Stimulated activated CD4-positive, alpha-beta T cell treated with anti-CD3 and anti-CD28 coated beads, Interleukin-12 subunit alpha, Interleukin-12 subunit beta, amount 100 ng/mL, for 24 hours (primary cell): ENCODE measurements around the gene ATP6V0A1.
A peak's percentile ranks its signal among the peaks of the same experiment; 100 is the strongest.
"Not testable (repeated sequence)": the region's sequence is repeated elsewhere in the genome, so short reads cannot be mapped to it uniquely, and the experiment has no call there.

Experiments
- DNase-seq, 2 experiments: peaks; one replicate each; pipeline ENCODE4 v3.0.0-alpha.2; 2020; ENCODE audit warnings: low read depth in 2 of 2

Gene ATP6V0A1

GRCh38 chr17:42458497-42459255, at the start of gene ATP6V0A1:
Gene ATP6V0A1 (plus strand): TSS chr17:42458878. CDS start chr17:42460895, 2,017 bp downstream.
- DNase-seq = peak; percentile 79 to 92

GRCh38 chr17:42409523-42410318, 49.0 kb upstream of the ATP6V0A1 start:
- no peak for DNase-seq

GRCh38 chr17:42410319-42410685, 48.4 kb upstream of the ATP6V0A1 start:
- no peak for DNase-seq

- no peak for DNase-seq
Observed at GRCh38 chr17:42411361-42411760, 47.3 kb upstream of the ATP6V0A1 start.

GRCh38 chr17:42411905-42412679, 46.6 kb upstream of the ATP6V0A1 start:
- no peak for DNase-seq

GRCh38 chr17:42413464-42414040, 45.1 kb upstream of the ATP6V0A1 start:
- DNase-seq = no peak

- peak; percentile 24 to 50 for DNase-seq
Observed at GRCh38 chr17:42414704-42415409, 43.8 kb upstream of the ATP6V0A1 start.

- DNase-seq = not testable (repeated sequence)
Observed at GRCh38 chr17:42417981-42418380, 40.7 kb upstream of the ATP6V0A1 start.

- DNase-seq = no peak
Observed at GRCh38 chr17:42421136-42421506, 37.6 kb upstream of the ATP6V0A1 start.

GRCh38 chr17:42421507-42422338, 37.0 kb upstream of the ATP6V0A1 start:
- DNase-seq = no peak

GRCh38 chr17:42422412-42422957, 36.2 kb upstream of the ATP6V0A1 start:
- peak in 1 of 2 experiments; percentile 21 for DNase-seq

- peak in 1 of 2 experiments; percentile 23 for DNase-seq
Observed at GRCh38 chr17:42422958-42423712, 35.5 kb upstream of the ATP6V0A1 start, which contains the start of gene CAVIN1. Gene CAVIN1 (minus strand): TSS chr17:42423256. CDS start chr17:42423097, 159 bp downstream.

- no peak for DNase-seq
Observed at GRCh38 chr17:42423766-42424165, 34.9 kb upstream of the ATP6V0A1 start.

- DNase-seq = no peak
Observed at GRCh38 chr17:42424991-42425610, 33.6 kb upstream of the ATP6V0A1 start.

- DNase-seq = no peak
Observed at GRCh38 chr17:42428141-42428944, 30.3 kb upstream of the ATP6V0A1 start.

- DNase-seq = no peak
Observed at GRCh38 chr17:42429726-42430447, 28.8 kb upstream of the ATP6V0A1 start.

GRCh38 chr17:42431758-42432161, 26.9 kb upstream of the ATP6V0A1 start:
- no peak for DNase-seq
